ENCODE data around the gene ZNF784.
A peak's percentile ranks its signal among the peaks of the same experiment; 100 is the strongest.

ZNF784 gene

GRCh38 chr19:55605207-55605636 lies 19.1 kb downstream of the ZNF784 start:
- no peaks in the 10 kb centered on the region for H3K9me3 ChIP-seq (ENCODE audit: control insufficient read depth, low read length)
- peak overlapping the region; percentile 99 for H3K4me3 ChIP-seq (ENCODE audit: low read length)
- H3K36me3 ChIP-seq (ENCODE audit: control insufficient read depth, insufficient read depth, low read length, severe bottlenecking), result peaks cover 8% of the 10 kb centered on the region
- no peaks in the 10 kb centered on the region for H3K27me3 ChIP-seq (replicated peaks; ENCODE audit: control insufficient read depth, insufficient read depth, low read length)
- H3K4me1 ChIP-seq (ENCODE audit: control insufficient read depth, insufficient read depth, low read length), result peaks cover 21% of the 10 kb centered on the region
- peak; percentile 99 for DNase-seq (ENCODE audit: low read depth)
- H3K9ac ChIP-seq (ENCODE audit: low read length), result peak overlapping the region; percentile 99

GRCh38 chr19:55603581-55604292 lies 20.6 kb downstream of the ZNF784 start:
- Histone ChIP-seq H3K9me3 (ENCODE audit: control insufficient read depth, low read length) (no peaks in the 10 kb centered on the region), H3K36me3 (ENCODE audit: control insufficient read depth, insufficient read depth, low read length, severe bottlenecking) (no peaks in the 10 kb centered on the region), H3K4me3 (ENCODE audit: low read length) (no peak overlapping the region), H3K4me1 (ENCODE audit: control insufficient read depth, insufficient read depth, low read length) (peaks cover 21% of the 10 kb centered on the region), H3K27me3 (replicated peaks; ENCODE audit: control insufficient read depth, insufficient read depth, low read length) (no peaks in the 10 kb centered on the region), H3K9ac (ENCODE audit: low read length) (no peak overlapping the region)
- DNase-seq (ENCODE audit: low read depth), result no peak

- no peaks in the 10 kb centered on the region for H3K9me3 ChIP-seq (ENCODE audit: control insufficient read depth, low read length)
- DNase-seq (ENCODE audit: low read depth), result no peak
- H3K4me1 ChIP-seq (ENCODE audit: control insufficient read depth, insufficient read depth, low read length), result peaks cover 21% of the 10 kb centered on the region
- no peak overlapping the region for H3K4me3 ChIP-seq (ENCODE audit: low read length)
- H3K27me3 ChIP-seq (replicated peaks; ENCODE audit: control insufficient read depth, insufficient read depth, low read length), result no peaks in the 10 kb centered on the region
- H3K36me3 ChIP-seq (ENCODE audit: control insufficient read depth, insufficient read depth, low read length, severe bottlenecking), result no peaks in the 10 kb centered on the region
- no peak overlapping the region for H3K9ac ChIP-seq (ENCODE audit: low read length)
These were observed 21.3 kb downstream of the ZNF784 start for GRCh38 chr19:55603115-55603514.

- Histone ChIP-seq H3K4me1 (ENCODE audit: control insufficient read depth, insufficient read depth, low read length) (peaks cover 21% of the 10 kb centered on the region), H3K27me3 (replicated peaks; ENCODE audit: control insufficient read depth, insufficient read depth, low read length) (no peaks in the 10 kb centered on the region), H3K4me3 (ENCODE audit: low read length) (no peak overlapping the region), H3K9me3 (ENCODE audit: control insufficient read depth, low read length) (no peaks in the 10 kb centered on the region), H3K9ac (ENCODE audit: low read length) (no peak overlapping the region), H3K36me3 (ENCODE audit: control insufficient read depth, insufficient read depth, low read length, severe bottlenecking) (no peaks in the 10 kb centered on the region)
- no peak for DNase-seq (ENCODE audit: low read depth)
These were observed 22.0 kb downstream of the ZNF784 start for GRCh38 chr19:55602104-55603001.

GRCh38 chr19:55601084-55601483 lies 23.3 kb downstream of the ZNF784 start:
- H3K9ac ChIP-seq (ENCODE audit: low read length), result peak overlapping the region; percentile 99
- peaks cover 4% of the 10 kb centered on the region for H3K36me3 ChIP-seq (ENCODE audit: control insufficient read depth, insufficient read depth, low read length, severe bottlenecking)
- H3K4me1 ChIP-seq (ENCODE audit: control insufficient read depth, insufficient read depth, low read length), result peaks cover 15% of the 10 kb centered on the region
- no peaks in the 10 kb centered on the region for H3K27me3 ChIP-seq (replicated peaks; ENCODE audit: control insufficient read depth, insufficient read depth, low read length)
- DNase-seq (ENCODE audit: low read depth), result no peak
- H3K4me3 ChIP-seq (ENCODE audit: low read length), result peak overlapping the region; percentile 85
- H3K9me3 ChIP-seq (ENCODE audit: control insufficient read depth, low read length), result no peaks in the 10 kb centered on the region

- Histone ChIP-seq H3K9ac (ENCODE audit: low read length) (peak overlapping the region; percentile 99), H3K36me3 (ENCODE audit: control insufficient read depth, insufficient read depth, low read length, severe bottlenecking) (peaks cover 8% of the 10 kb centered on the region), H3K4me1 (ENCODE audit: control insufficient read depth, insufficient read depth, low read length) (peaks cover 15% of the 10 kb centered on the region), H3K9me3 (ENCODE audit: control insufficient read depth, low read length) (no peaks in the 10 kb centered on the region), H3K27me3 (replicated peaks; ENCODE audit: control insufficient read depth, insufficient read depth, low read length) (no peaks in the 10 kb centered on the region), H3K4me3 (ENCODE audit: low read length) (peak overlapping the region; percentile 85)
- DNase-seq (ENCODE audit: low read depth), result no peak
These were observed 23.7 kb downstream of the ZNF784 start for GRCh38 chr19:55600662-55601028.

GRCh38 chr19:55599842-55600661 lies 24.3 kb downstream of the ZNF784 start, which contains the start of gene ZNF524:
Gene ZNF524 (plus strand): TSS chr19:55600288. CDS start chr19:55602113, 1,825 bp downstream.
- H3K4me1 ChIP-seq (ENCODE audit: control insufficient read depth, insufficient read depth, low read length), result peaks cover 15% of the 10 kb centered on the region
- H3K9ac ChIP-seq (ENCODE audit: low read length), result peak within 1 kb of the TSS; percentile 99
- DNase-seq (ENCODE audit: low read depth), result peak; percentile 92
- H3K4me3 ChIP-seq (ENCODE audit: low read length), result peak within 1 kb of the TSS; percentile 98
- peaks cover 14% of the 10 kb centered on the region for H3K36me3 ChIP-seq (ENCODE audit: control insufficient read depth, insufficient read depth, low read length, severe bottlenecking)
- H3K27me3 ChIP-seq (replicated peaks; ENCODE audit: control insufficient read depth, insufficient read depth, low read length), result no peaks in the 10 kb centered on the region
- no peaks in the 10 kb centered on the region for H3K9me3 ChIP-seq (ENCODE audit: control insufficient read depth, low read length)

GRCh38 chr19:55599468-55599841 lies 24.9 kb downstream of the ZNF784 start, which contains the start of gene FIZ1:
Gene FIZ1 (minus strand): TSS chr19:55599517. CDS start chr19:55597865, 1,652 bp downstream.
- peak within 1 kb of the TSS; percentile 99 for H3K9ac ChIP-seq (ENCODE audit: low read length)
- DNase-seq (ENCODE audit: low read depth), result peak; percentile 100
- H3K27me3 ChIP-seq (replicated peaks; ENCODE audit: control insufficient read depth, insufficient read depth, low read length), result no peaks in the 10 kb centered on the region
- peaks cover 10% of the 10 kb centered on the region for H3K4me1 ChIP-seq (ENCODE audit: control insufficient read depth, insufficient read depth, low read length)
- peak within 1 kb of the TSS; percentile 98 for H3K4me3 ChIP-seq (ENCODE audit: low read length)
- H3K36me3 ChIP-seq (ENCODE audit: control insufficient read depth, insufficient read depth, low read length, severe bottlenecking), result peaks cover 20% of the 10 kb centered on the region
- H3K9me3 ChIP-seq (ENCODE audit: control insufficient read depth, low read length), result no peaks in the 10 kb centered on the region

- no peaks in the 10 kb centered on the region for H3K9me3 ChIP-seq (ENCODE audit: control insufficient read depth, low read length)
- H3K27me3 ChIP-seq (replicated peaks; ENCODE audit: control insufficient read depth, insufficient read depth, low read length), result no peaks in the 10 kb centered on the region
- peak overlapping the region; percentile 99 for H3K9ac ChIP-seq (ENCODE audit: low read length)
- H3K36me3 ChIP-seq (ENCODE audit: control insufficient read depth, insufficient read depth, low read length, severe bottlenecking), result peaks cover 20% of the 10 kb centered on the region
- H3K4me3 ChIP-seq (ENCODE audit: low read length), result peak overlapping the region; percentile 98
- DNase-seq (ENCODE audit: low read depth), result peak; percentile 98
- peaks cover 8% of the 10 kb centered on the region for H3K4me1 ChIP-seq (ENCODE audit: control insufficient read depth, insufficient read depth, low read length)
These were observed 25.5 kb downstream of the ZNF784 start for GRCh38 chr19:55598719-55599467.

GRCh38 chr19:55598034-55598433 lies 26.3 kb downstream of the ZNF784 start:
- H3K9ac ChIP-seq (ENCODE audit: low read length), result no peak overlapping the region
- H3K36me3 ChIP-seq (ENCODE audit: control insufficient read depth, insufficient read depth, low read length, severe bottlenecking), result peaks cover 20% of the 10 kb centered on the region
- peaks cover 8% of the 10 kb centered on the region for H3K4me1 ChIP-seq (ENCODE audit: control insufficient read depth, insufficient read depth, low read length)
- no peaks in the 10 kb centered on the region for H3K9me3 ChIP-seq (ENCODE audit: control insufficient read depth, low read length)
- H3K27me3 ChIP-seq (replicated peaks; ENCODE audit: control insufficient read depth, insufficient read depth, low read length), result no peaks in the 10 kb centered on the region
- no peak overlapping the region for H3K4me3 ChIP-seq (ENCODE audit: low read length)
- no peak for DNase-seq (ENCODE audit: low read depth)
